ENCODE measurements around the gene SLC47A1.
"Not testable (repeated sequence)": the region's sequence is repeated elsewhere in the genome, so short reads cannot be mapped to it uniquely, and the experiment has no call there.

The SLC47A1 gene

DNA sequence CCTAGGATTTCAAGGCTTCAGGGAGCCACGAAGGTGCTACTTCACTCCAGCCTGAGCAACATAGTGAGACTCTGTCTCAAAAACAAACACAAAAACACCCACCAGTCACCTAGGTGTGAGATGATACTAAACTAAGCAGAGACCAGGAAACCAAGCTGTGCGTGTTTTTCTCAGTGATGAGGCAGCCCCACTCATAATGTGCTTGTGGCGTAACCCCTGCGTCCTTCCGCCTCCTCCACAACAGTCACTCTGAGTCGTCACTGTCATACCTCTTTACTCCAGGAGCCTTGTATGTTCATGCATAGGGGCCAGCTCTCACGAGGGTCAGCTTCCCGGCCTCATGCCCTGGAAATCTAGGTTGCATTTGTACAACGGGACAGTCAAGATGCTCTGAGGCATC lies 31.1 kb upstream of the SLC47A1 start:
- DNase-seq (ENCODE audit: low read depth in 1 of 2, low spot score in 1 of 2): peak in 1 of 2 experiments; percentile 38
- no peak for TF ChIP-seq SPI1 (IDR thresholded peaks at IDR 0.05; ENCODE audit: borderline replicate concordance, low read depth)
- no peak for TF ChIP-seq GABPA (IDR thresholded peaks at IDR 0.05; ENCODE audit: low read depth)
- TF ChIP-seq, protein P1, sequence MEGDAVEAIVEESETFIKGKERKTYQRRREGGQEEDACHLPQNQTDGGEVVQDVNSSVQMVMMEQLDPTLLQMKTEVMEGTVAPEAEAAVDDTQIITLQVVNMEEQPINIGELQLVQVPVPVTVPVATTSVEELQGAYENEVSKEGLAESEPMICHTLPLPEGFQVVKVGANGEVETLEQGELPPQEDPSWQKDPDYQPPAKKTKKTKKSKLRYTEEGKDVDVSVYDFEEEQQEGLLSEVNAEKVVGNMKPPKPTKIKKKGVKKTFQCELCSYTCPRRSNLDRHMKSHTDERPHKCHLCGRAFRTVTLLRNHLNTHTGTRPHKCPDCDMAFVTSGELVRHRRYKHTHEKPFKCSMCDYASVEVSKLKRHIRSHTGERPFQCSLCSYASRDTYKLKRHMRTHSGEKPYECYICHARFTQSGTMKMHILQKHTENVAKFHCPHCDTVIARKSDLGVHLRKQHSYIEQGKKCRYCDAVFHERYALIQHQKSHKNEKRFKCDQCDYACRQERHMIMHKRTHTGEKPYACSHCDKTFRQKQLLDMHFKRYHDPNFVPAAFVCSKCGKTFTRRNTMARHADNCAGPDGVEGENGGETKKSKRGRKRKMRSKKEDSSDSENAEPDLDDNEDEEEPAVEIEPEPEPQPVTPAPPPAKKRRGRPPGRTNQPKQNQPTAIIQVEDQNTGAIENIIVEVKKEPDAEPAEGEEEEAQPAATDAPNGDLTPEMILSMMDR (IDR thresholded peaks at IDR 0.05; ENCODE audit: insufficient read depth, low read length): no peak
- TF ChIP-seq, protein P2, sequence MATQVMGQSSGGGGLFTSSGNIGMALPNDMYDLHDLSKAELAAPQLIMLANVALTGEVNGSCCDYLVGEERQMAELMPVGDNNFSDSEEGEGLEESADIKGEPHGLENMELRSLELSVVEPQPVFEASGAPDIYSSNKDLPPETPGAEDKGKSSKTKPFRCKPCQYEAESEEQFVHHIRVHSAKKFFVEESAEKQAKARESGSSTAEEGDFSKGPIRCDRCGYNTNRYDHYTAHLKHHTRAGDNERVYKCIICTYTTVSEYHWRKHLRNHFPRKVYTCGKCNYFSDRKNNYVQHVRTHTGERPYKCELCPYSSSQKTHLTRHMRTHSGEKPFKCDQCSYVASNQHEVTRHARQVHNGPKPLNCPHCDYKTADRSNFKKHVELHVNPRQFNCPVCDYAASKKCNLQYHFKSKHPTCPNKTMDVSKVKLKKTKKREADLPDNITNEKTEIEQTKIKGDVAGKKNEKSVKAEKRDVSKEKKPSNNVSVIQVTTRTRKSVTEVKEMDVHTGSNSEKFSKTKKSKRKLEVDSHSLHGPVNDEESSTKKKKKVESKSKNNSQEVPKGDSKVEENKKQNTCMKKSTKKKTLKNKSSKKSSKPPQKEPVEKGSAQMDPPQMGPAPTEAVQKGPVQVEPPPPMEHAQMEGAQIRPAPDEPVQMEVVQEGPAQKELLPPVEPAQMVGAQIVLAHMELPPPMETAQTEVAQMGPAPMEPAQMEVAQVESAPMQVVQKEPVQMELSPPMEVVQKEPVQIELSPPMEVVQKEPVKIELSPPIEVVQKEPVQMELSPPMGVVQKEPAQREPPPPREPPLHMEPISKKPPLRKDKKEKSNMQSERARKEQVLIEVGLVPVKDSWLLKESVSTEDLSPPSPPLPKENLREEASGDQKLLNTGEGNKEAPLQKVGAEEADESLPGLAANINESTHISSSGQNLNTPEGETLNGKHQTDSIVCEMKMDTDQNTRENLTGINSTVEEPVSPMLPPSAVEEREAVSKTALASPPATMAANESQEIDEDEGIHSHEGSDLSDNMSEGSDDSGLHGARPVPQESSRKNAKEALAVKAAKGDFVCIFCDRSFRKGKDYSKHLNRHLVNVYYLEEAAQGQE (IDR thresholded peaks at IDR 0.05; ENCODE audit: insufficient replicate concordance, low read depth): no peak
- no peak for TF ChIP-seq POLR2AphosphoS5 (IDR thresholded peaks at IDR 0.05; ENCODE audit: low read depth)
- H3K4me3 ChIP-seq (replicated peaks; ENCODE audit: insufficient read depth, low read length): no peak overlapping the region

DNA sequence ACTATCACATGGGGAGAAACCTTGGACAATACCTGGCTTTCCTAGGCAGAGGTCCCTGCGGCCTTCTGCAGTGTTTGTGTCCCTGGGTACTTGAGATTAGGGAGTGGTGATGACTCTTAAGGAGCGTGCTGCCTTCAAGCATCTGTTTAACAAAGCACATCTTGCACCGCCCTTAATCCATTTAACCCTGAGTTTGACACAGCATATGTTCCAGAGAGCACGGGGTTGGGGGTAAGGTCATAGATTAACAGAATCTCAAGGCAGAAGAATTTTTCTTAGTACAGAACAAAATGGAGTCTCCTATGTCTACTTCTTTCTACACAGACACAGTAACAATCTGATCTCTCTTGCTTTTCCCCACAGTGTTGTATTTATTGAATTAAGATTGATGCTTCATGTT lies 28.1 kb upstream of the SLC47A1 start:
- not testable (repeated sequence) for DNase-seq (ENCODE audit: low read depth in 1 of 2, low spot score in 1 of 2); H3K4me3 ChIP-seq (replicated peaks; ENCODE audit: insufficient read depth, low read length); H3K27ac ChIP-seq (replicated peaks); H3K27me3 ChIP-seq (ENCODE audit: insufficient read depth, poor library complexity, severe bottlenecking)

More for the DNA sequence above, 31.1 kb upstream of the SLC47A1 start:
- Histone ChIP-seq H3K27ac (replicated peaks) (no peak overlapping the region), H3K27me3 (ENCODE audit: insufficient read depth, poor library complexity, severe bottlenecking) (no peaks in the 10 kb centered on the region)

DNA sequence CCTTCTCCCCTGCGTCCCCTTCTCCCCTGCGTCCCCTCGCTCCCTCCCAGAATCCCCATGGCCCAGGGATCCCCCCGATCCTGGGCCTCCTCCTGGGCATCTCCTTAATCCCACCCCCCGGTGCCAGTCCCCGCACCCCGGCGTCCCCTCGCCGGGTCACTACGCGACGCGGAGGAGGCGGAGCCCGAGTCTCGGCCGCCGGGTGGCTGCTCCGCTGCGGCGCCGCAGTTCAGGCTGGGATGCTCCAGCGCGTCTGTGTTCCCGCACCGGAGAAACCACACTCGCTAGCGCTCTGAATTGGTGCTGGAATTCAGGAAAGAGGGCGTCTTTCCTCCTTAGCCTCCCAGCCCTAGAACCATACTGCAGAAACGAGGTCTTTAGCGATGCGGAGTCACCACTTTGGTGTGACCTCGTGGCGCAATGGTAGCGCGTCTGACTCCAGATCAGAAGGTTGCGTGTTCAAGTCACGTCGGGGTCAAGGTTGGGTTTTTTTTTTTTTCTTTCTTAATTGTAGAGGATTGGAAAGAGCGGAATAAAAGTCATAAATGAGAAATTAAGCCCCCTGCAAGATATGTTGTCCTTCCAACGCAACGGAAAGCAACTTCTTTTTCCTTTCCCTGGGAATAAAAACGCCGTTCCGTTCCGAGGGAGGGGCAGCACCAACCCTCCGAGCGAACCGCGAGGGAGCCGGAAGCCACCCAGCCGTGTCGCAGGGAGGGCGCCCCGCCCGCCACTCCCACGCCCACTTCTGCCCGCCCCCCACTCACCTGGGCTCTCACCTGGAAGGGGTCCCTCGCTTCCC lies 25.7 kb upstream of the SLC47A1 start:
- Histone ChIP-seq H3K27ac (replicated peaks) (peak overlapping the region; percentile 31), H3K27me3 (ENCODE audit: insufficient read depth, poor library complexity, severe bottlenecking) (no peaks in the 10 kb centered on the region), H3K4me3 (replicated peaks; ENCODE audit: insufficient read depth, low read length) (peak overlapping the region; percentile 81)
- TF ChIP-seq, protein P2 (IDR thresholded peaks at IDR 0.05; ENCODE audit: insufficient replicate concordance, low read depth): no peak
- TF ChIP-seq SPI1 (IDR thresholded peaks at IDR 0.05; ENCODE audit: borderline replicate concordance, low read depth) (no peak), POLR2AphosphoS5 (IDR thresholded peaks at IDR 0.05; ENCODE audit: low read depth) (no peak), GABPA (IDR thresholded peaks at IDR 0.05; ENCODE audit: low read depth) (no peak)
- TF ChIP-seq, protein P1 (IDR thresholded peaks at IDR 0.05; ENCODE audit: insufficient read depth, low read length): no peak
- peak in 1 of 2 experiments; percentile 40 for DNase-seq (ENCODE audit: low read depth in 1 of 2, low spot score in 1 of 2)

DNA sequence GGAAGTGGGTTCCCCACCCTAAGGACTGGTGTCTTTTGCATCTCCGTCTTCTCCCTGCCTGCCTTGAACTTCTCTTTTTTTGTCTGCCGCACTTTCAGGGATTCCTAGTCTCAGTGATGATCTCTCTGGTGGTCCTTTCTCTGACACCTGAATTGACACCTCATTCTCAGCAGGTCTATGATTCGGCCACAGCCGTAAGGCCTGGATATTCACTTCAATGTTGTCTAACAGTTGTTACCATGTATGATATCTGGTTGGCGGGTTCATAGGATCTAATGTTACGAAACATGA lies 25.1 kb upstream of the SLC47A1 start:
- H3K27me3 ChIP-seq (ENCODE audit: insufficient read depth, poor library complexity, severe bottlenecking): no peaks in the 10 kb centered on the region
- no peak for DNase-seq (ENCODE audit: low read depth in 1 of 2, low spot score in 1 of 2)
- TF ChIP-seq GABPA (IDR thresholded peaks at IDR 0.05; ENCODE audit: low read depth) (no peak), POLR2AphosphoS5 (IDR thresholded peaks at IDR 0.05; ENCODE audit: low read depth) (no peak), SPI1 (IDR thresholded peaks at IDR 0.05; ENCODE audit: borderline replicate concordance, low read depth) (no peak)
- TF ChIP-seq, protein P1 (IDR thresholded peaks at IDR 0.05; ENCODE audit: insufficient read depth, low read length): no peak
- TF ChIP-seq, protein P2 (IDR thresholded peaks at IDR 0.05; ENCODE audit: insufficient replicate concordance, low read depth): no peak
- H3K4me3 ChIP-seq (replicated peaks; ENCODE audit: insufficient read depth, low read length): peak overlapping the region; percentile 81
- H3K27ac ChIP-seq (replicated peaks): peak overlapping the region; percentile 31

DNA sequence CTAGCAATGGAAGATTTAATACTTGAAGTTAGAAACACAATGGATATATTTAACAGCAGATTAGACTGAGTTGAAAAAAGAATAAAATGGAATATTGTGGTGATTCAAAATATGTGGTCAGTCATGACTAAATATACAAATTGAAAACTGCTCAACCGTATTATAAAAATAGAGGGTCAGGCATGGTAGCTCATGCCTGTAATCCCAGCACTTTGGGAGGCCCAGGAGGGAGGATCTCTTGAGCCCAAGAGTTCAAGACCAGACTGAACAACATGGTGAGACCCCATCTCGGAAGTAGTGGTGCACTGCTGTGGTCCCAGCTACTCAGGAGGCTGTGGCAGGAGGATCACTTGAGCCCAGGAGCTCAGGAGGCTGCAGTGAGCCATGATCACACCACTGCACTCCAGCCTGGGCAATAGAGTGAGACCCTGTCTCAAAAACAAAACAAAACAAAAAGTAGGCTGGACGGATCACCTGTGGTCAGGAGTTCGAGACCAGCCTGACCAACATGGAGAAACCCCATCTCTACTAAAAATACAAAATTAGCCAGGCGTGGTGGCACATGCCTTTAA lies 24.3 kb upstream of the SLC47A1 start:
- not testable (repeated sequence) for H3K4me3 ChIP-seq (replicated peaks; ENCODE audit: insufficient read depth, low read length); DNase-seq (ENCODE audit: low read depth in 1 of 2, low spot score in 1 of 2); H3K27ac ChIP-seq (replicated peaks); H3K27me3 ChIP-seq (ENCODE audit: insufficient read depth, poor library complexity, severe bottlenecking)
